HG03457 (cell line): ENCODE results near the gene C12orf54.
"Not testable (repeated sequence)": the region's sequence is repeated elsewhere in the genome, so short reads cannot be mapped to it uniquely, and the experiment has no call there.

Experiments
- ATAC-seq: cut with Tn5 transposase; IDR thresholded peaks from one replicate; pipeline ENCODE4 v1.9.1; 2021; ENCODE audit warnings: moderate number of reproducible peaks; ENCODE audit not compliant: unreplicated experiment

The C12orf54 gene

GRCh38 chr12:48506836-48507235 is 24.5 kb downstream of the C12orf54 start:
- not testable (repeated sequence) for ATAC-seq

GRCh38 chr12:48508987-48509386 is 26.7 kb downstream of the C12orf54 start:
- no peak for ATAC-seq

GRCh38 chr12:48510111-48510510 is 27.8 kb downstream of the C12orf54 start:
- no peak for ATAC-seq

GRCh38 chr12:48512855-48513254 is 30.6 kb downstream of the C12orf54 start:
- ATAC-seq = peak; percentile 91

GRCh38 chr12:48514728-48515127 is 32.4 kb downstream of the C12orf54 start:
- no peak for ATAC-seq

- not testable (repeated sequence) for ATAC-seq
These were observed 38.1 kb downstream of the C12orf54 start for GRCh38 chr12:48520381-48520780.

- no peak for ATAC-seq
These were observed 43.0 kb downstream of the C12orf54 start, which contains the start of gene OR8S1 for GRCh38 chr12:48525332-48525731. OR8S1 (plus strand) TSS chr12:48525632; CDS start chr12:48525632, 0 bp downstream.

- ATAC-seq = no peak
These were observed 45.8 kb downstream of the C12orf54 start for GRCh38 chr12:48527891-48528670.

- no peak for ATAC-seq
These were observed 50.3 kb downstream of the C12orf54 start for GRCh38 chr12:48532601-48533000.

GRCh38 chr12:48536602-48537001 is 54.3 kb downstream of the C12orf54 start:
- ATAC-seq = no peak

- no peak for ATAC-seq
These were observed 60.1 kb downstream of the C12orf54 start for GRCh38 chr12:48542300-48542928.

GRCh38 chr12:48545833-48546469 is 63.7 kb downstream of the C12orf54 start:
- no peak for ATAC-seq
